ENCODE data around the gene ST14.
"Not testable (repeated sequence)": the region's sequence is repeated elsewhere in the genome, so short reads cannot be mapped to it uniquely, and the experiment has no call there.

ST14 gene

GRCh38 chr11:130190371-130190881 is 30.8 kb downstream of the ST14 start:
- no peak for DNase-seq

GRCh38 chr11:130191896-130192295 is 32.3 kb downstream of the ST14 start:
- DNase-seq: no peak

- DNase-seq: no peak
Observed at GRCh38 chr11:130192845-130193267, 33.3 kb downstream of the ST14 start.

- DNase-seq: not testable (repeated sequence)
Observed at GRCh38 chr11:130193551-130193950, 34.0 kb downstream of the ST14 start.

- DNase-seq: no peak
Observed at GRCh38 chr11:130194241-130195023, 34.9 kb downstream of the ST14 start.

GRCh38 chr11:130197386-130198035 is 37.9 kb downstream of the ST14 start:
- no peak for DNase-seq

GRCh38 chr11:130198292-130198691 is 38.7 kb downstream of the ST14 start:
- no peak for DNase-seq

- no peak for DNase-seq
Observed at GRCh38 chr11:130198964-130199363, 39.4 kb downstream of the ST14 start.

- no peak for DNase-seq
Observed at GRCh38 chr11:130199792-130200191, 40.2 kb downstream of the ST14 start.

GRCh38 chr11:130201026-130201425 is 41.4 kb downstream of the ST14 start:
- DNase-seq: no peak

- DNase-seq: no peak
Observed at GRCh38 chr11:130202009-130202817, 42.6 kb downstream of the ST14 start.

- no peak for DNase-seq
Observed at GRCh38 chr11:130202818-130203689, 43.5 kb downstream of the ST14 start.

- DNase-seq: no peak
Observed at GRCh38 chr11:130203766-130204702, 44.5 kb downstream of the ST14 start.

- DNase-seq: no peak
Observed at GRCh38 chr11:130204703-130205095, 45.1 kb downstream of the ST14 start.

- DNase-seq: no peak
Observed at GRCh38 chr11:130206141-130206540, 46.6 kb downstream of the ST14 start.

GRCh38 chr11:130208241-130209127 is 48.9 kb downstream of the ST14 start:
- DNase-seq: no peak

GRCh38 chr11:130209128-130209932 is 49.7 kb downstream of the ST14 start:
- DNase-seq: no peak

- no peak for DNase-seq
Observed at GRCh38 chr11:130209954-130210854, 50.6 kb downstream of the ST14 start.
